ENCODE data around the gene AFG1L.

- TF ChIP-seq CTCF (conservative IDR thresholded peaks at IDR 0.05; ENCODE audit: low read depth in 2 of 2) (no peak), EZH2phosphoT487 (IDR thresholded peaks at IDR 0.05; ENCODE audit: unreplicated experiment) (no peak), POLR2AphosphoS5 (IDR thresholded peaks at IDR 0.05; ENCODE audit: low read depth) (no peak), REST (IDR thresholded peaks at IDR 0.05; ENCODE audit: unreplicated experiment) (no peak), EZH2 (IDR thresholded peaks at IDR 0.05; ENCODE audit: low read depth, unreplicated experiment) (no peak), CREB1 (CRISPR knock-in tag; IDR thresholded peaks at IDR 0.05; ENCODE audit: low read depth) (no peak), ZNF331 (CRISPR knock-in tag; IDR thresholded peaks at IDR 0.05; ENCODE audit: low read depth) (no peak), JUNB (IDR thresholded peaks at IDR 0.05; ENCODE audit: unreplicated experiment) (no peak), ZNF114 (CRISPR knock-in tag; IDR thresholded peaks at IDR 0.05) (no peak), ETS1 (IDR thresholded peaks at IDR 0.05) (no peak), STAT1 (IDR thresholded peaks at IDR 0.05; ENCODE audit: unreplicated experiment) (no peak), NANOG (IDR thresholded peaks at IDR 0.05; ENCODE audit: borderline replicate concordance) (no peak), ZNF462 (CRISPR knock-in tag; IDR thresholded peaks at IDR 0.05) (no peak)
These were observed 228.8 kb downstream of the AFG1L start for GRCh38 chr6:108523697-108524096.

Data from GM23338 (cell line).